CD4-positive, alpha-beta T cell treated with Interleukin-15 for 1 hour (primary cell): ENCODE results near the gene TIMP2.
"Not testable (repeated sequence)": the region's sequence is repeated elsewhere in the genome, so short reads cannot be mapped to it uniquely, and the experiment has no call there.

Experiments
- DNase-seq: peaks from one replicate; pipeline ENCODE4 v3.0.0-alpha.2; 2020

Gene TIMP2

DNA sequence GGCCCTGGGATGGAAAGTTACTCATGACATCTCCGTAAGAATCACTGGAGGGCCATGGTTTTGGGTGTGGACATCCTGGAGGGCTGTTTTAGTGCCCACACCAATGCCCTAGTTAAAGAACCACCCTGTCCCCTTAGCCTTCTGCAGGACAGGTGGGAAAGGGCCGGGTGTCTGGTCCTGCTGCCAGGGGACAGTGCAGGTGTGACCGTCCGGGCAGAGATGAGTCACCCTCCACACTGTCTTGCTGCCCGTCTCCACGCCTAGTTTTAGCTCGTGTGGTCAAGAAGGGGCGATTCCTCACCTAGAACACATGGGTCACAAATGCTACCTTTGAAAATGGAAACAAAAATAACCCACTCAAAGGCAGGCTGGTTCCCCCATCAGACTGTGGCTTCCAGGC lies 39.2 kb downstream of the TIMP2 start:
- no peak for DNase-seq

DNA sequence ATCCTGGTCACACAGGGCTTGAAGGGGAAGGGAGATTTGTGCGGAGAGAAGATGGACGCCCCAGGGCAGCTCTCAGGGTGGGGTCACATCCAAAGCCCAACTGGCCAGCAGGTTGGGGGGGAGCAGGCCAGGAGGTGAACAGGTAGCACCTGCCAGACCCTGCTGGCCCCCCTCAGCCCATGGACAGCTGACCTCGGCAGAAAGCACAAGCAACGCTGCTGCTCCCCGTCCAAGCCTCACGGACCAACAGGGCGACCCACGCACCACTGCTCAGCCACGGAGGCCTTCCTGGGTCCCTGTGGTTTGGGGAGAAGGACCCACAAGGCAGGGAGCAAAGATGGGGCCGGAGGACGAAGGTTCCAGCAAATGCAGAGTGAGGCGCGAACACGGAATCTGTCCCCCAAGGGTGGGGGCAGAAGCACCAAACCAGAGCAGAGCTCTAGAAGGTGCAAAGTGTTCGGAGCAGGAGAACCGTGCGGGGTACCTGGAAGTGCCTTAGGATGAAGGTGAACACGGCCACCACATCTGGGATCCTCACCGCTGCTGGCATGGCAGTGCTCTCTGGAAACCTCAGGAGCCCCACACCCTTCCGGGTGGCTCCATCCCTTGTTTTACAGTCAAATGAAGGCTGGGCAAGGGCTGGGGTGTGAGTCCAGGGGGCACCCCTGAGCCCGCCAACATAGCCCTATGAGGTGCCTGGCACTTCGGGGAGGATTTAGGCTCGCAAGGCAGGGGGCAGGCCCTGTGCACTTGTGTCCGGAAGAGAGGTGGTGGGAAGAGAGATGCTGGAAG lies 40.1 kb downstream of the TIMP2 start:
- no peak for DNase-seq

DNA sequence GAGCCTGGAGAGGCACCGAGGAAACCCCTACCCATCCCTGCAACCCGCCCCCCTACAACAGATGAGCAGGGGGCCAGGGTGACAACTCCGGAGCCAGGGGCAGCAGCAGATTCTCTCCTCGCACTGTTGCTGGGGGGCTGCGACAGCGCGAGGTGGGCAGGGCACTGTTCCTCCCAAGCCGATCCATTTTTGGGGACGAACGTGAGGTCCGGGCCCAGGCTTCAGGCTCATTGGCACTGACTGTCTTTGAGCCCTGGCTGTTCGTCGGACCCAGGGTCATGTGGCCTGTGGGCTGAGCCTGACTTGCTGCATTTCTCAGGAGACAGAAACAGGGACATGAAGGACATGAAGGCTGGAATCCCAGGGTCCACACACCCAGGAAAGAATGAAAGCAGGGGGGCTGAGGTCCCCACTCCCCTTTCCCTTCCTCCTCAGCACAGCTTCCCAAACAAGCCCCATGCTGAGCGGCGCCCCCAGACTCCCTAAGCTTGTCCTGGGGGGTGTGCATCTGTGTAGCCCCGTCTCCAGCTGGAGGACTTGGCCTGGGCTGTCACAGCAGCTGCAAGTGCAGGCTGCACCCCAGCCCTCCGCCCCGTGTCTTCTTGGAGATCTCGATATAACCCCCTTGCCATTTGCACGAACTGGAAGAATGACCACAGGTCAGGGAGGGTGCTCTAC lies 40.9 kb downstream of the TIMP2 start:
- DNase-seq, result no peak

DNA sequence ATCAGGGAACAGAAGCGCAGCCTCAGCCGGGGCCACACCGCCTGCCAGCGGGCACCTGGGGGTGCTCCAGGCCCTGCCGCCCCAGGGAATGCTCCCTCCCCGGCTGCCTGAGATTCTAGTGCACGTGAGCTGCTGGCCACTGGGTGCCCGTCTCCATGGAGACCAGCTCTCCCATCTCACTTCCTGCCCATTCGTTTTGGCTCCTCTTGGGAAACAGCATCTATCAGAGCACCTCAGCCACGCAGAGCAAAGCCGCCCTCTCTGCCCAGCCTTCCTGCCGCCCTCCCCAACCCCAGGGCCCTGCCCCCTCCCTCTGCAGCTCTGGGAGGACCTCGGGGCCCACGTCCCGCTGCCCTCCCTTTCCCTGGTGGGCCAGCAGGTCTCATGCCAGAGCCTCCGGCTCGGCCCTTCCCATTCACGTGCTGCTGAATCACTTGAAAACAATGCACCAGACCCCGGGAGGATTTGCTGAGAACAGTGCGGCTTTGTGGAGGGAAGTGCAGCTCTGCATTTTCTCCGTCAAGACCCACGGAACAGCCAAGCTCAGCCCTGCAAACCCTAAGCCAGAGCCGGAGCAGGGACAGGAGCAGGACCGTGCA lies 41.6 kb downstream of the TIMP2 start:
- peak; percentile 44 for DNase-seq

DNA sequence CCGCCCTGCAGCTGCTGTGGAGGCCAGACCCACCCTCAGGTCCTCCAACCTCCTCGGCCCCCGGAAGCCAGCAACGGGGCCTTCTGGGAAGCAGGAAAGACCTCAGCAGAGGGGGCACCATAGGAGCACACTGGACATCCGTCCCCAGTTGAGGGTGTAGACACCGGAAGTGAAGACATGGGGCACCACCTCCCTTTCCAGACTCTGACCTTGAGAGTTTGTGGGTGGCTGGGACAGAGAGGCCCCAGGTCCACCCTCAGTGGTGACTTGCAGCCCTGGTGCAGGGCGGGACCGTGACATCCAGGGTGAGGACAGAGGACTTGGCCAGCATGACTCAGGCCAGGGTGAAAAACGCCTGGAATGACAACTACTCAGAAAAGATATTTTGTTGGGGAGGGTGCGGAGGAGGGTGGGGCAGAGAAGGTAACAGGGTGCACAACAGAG lies 42.1 kb downstream of the TIMP2 start:
- peak; percentile 84 for DNase-seq

DNA sequence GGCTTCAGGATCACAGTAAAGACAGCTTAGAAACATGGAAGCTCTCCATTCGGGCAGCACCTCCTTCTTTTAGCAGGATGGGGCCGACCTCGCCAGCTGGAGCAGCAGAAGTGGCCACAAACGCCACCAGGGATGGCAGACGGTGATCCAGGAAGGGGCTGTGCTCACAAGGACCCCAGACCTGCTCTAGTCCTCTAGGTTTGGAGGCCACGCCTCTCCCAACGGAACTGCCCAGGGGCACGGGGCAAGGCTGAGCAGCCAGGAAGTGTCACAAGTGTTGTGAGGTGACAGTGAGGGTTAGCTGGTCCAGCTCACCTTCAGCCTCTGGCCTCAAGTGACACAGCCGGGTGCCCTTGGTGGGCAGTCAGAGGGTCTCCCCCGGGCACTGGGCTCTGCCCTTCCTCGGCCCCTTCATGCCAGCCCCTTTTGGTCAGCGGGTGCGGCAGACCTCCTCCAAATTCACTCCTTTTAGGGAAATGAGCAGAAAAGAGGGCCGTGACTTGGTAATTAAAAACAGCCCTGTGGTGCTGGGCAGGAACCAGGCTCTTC lies 42.6 kb downstream of the TIMP2 start:
- DNase-seq, result peak; percentile 41

DNA sequence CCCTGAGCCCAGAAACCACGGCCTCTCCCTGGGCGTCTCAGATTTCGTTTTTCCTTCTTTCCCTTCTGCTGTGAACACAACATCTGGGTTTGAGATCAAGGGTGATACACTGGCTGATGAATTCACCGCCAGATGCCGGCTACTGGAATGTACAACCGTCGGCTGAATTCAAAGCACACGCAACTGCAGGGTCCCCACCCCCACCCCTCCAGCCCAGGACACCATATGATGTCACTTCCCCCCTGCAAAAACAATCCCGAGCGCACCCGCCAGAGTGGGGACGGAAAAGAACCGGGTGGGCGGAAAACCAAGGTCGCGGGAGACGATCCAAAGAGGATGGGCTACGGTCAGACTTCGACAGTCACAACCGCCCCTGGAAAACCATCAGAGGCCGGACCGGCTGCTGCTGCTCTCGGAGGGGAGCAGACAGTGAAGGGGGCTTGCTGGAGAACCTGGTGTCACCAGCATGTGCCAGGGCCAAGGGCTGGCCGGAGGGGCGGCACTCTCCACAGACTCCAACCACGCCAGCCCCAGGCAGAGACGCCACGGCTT lies 45.5 kb downstream of the TIMP2 start:
- DNase-seq, result peak; percentile 51

DNA sequence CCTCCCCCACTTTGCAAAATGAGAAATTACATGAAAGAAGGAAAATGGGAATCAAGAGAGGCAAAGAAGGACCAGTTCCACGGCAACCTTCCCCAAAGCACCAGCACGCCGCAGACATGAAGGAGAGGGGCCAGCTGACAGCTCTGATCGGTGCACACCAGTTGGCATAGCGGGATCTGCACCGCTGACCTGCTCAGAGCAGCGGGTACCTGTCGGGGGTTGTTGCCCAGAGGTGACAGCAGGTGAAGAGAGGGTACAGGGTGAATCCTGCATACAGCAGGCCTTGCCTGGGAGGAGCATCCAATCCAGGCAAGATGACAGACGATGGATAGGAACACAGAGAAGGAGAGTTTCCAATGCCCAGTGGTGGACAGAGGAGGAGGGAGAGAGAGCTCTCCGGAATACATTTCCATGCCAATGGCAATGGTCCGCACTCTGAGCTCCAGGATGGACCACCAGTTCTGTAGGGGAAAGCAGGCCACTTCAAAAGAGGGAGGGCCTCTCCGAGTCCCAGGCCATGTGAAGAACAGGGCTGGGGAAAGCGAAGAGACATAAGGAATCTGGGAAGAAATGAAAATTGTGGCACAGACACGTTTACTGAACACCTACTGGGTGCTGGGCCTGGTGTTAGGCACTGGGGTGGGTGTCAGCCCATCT lies 46.2 kb downstream of the TIMP2 start:
- no peak for DNase-seq

DNA sequence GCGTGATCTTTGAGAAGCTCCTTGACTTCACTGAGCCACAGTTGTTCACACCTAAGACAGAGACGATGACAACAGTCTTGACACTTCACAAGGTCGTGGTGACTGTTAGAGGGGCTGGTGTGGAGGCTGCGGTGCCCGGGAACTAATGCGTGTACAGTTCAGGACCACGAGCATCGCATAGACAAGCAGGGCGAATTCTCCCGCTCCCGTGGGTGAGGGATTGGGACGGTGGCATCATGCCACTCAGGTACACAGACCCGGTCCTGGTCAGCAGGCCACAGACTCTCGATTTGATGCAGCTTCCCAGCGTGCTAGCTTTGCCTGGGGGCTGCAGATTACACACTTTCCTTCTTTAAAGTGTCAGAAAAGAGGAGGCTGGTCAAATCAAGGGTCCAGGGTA lies 46.9 kb downstream of the TIMP2 start:
- no peak for DNase-seq

DNA sequence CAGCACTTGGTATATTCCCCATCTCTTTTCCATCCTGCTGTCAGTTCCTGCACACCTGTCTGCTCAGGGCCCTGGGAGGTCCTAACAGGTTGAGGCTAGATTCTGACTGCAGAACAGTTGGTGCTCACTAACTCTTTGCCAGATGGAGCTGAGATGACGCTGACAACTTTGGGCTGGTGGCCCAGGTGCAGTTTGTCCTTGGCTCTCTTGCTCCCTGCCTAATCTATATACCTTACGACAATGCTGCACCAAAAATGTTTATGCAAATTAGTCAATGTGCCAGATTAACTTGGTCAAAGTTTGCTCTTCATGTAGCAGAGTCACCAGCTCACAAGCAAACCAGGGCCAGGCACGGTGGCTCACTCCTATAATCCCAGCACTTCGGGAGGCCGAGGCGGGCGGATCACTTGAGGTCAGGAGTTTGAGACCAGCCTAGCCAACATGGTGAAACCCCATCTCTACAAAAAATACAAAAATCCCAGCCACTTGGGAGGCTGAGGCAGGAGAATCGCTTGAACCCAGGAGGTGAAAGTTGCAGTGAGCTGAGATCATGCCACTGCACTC lies 48.2 kb downstream of the TIMP2 start:
- DNase-seq, result not testable (repeated sequence)

DNA sequence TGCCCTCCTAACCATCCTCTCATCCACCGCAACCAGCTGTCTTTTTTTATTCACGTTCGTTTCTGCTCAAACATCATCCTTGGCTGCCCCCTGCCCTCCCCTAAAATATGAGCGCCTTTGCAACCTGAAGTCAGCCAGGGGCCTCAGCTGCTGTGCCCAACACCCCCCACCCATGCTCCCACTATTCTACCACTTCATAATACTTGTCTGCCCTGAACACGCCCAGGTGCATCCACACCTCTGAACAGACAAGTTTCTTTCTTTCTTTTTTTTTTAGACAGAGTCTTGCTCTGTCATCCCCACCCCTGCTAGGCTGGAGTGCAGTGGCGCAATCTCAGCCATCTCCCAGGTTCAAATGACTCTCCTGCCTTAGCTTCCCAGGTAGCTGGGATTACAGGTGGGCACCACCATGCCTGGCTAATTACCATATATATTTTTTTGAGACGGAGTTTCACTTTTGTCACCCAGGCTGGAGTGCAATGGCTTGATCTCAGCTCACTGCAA lies 49.0 kb downstream of the TIMP2 start:
- DNase-seq, result no peak

DNA sequence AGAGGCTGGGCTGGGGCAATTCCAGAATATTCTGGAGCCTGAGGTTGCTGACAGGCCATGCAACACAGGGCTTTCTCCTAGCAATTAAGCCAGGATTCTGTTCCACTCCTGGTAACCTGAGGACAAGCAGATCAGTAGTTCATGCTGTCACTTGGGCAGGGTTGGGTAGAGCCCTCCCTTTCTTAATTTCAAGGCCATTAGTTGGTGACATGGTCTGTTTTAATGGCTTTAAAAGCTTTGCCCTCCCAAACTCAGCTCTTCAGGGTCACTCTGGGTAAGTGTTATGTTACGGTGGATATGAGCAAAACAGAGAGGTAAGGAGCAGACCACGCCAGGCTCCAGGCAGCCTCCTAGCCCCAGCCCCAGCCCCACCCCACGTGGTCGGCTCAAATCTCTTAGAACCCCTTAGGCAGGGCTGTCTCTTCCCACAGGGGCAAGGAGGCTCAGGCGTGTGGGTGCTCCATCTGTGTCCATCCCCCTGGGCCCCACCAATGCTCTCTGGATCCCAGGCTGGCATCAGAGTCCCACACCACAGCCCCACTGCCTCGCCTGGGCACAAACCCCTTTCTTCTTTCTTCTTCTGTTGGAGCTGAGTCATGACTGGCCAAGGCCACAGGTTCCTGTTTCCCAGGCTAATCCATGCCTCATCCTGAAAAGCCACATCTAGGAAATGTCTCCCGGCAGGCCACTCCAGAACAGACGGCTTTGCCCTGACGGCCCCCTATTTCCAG lies 49.7 kb downstream of the TIMP2 start:
- no peak for DNase-seq

DNA sequence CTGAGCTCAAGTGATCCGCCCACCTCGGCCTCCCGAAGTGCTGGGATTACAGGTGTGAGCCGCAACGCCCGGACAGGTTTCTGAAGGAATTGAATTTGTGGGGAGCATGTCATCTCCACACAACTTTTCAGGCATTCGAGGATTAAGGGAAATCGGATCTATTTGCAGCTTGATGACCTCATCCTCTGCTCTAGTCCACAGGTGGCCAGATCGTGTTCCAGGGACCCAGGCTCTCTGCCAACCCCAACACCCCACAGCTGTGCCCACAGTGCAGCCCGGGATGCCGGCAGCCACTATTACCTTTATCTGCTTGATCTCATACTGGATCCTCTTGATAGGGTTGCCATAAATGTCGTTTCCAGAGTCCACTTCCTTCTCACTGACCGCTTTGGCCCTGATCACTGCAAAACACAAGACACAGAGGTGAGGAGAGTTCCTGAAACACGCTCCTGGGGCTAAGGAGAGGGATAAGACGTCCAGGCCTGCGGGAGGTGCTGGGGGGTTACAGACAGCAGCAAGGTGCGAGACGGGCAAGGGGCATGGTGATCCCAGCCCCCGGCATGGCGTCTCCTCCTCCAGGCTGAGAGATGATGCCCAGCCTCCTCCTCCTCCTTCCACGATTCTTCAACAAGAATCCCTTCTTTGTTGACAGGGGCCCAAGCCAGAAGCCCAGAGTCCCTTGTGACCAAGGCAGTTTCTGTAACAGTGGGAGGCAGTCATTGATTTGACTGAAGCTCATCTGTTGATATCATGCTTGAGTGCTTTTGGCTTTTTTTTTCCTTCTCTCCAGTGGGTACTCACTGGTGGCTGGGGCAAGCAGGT lies 51.5 kb downstream of the TIMP2 start:
- DNase-seq, result no peak

DNA sequence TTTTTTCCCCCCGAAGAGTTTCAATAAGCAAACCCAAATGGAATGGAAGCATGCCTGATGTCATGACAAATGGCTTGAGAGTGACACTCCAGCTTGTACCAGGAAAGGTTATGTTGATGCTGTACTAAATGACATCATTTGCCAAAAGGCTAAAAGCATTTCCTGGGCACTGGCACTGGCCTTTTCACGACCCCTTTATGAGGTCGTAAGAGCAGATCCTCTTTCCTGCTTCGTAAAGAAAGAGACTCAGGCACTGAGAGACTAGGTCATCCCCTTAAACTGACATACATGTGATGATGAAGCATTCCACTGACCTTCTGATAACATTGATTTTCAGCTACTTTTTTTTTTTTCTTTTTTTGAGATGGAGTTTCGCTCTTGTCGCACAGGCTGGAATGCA lies 52.7 kb downstream of the TIMP2 start:
- DNase-seq, result no peak

DNA sequence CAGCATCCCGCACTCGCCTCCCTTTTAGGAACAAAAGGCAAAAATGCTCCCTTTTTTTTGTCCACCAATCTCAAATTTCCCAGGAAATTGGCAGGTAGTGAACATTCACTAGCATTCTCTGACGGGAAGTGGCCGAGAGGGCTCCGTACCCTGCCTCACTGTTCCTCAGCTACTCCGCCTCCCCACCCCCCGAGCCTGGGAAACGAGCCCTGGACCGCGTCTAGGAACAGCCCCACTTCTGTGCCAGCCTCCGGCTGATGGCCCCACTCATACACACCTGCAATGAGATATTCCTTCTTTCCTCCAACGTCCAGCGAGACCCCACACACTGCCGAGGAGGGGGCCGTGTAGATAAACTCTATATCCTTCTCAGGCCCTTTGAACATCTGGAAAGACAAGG lies 54.6 kb downstream of the TIMP2 start:
- no peak for DNase-seq

DNA sequence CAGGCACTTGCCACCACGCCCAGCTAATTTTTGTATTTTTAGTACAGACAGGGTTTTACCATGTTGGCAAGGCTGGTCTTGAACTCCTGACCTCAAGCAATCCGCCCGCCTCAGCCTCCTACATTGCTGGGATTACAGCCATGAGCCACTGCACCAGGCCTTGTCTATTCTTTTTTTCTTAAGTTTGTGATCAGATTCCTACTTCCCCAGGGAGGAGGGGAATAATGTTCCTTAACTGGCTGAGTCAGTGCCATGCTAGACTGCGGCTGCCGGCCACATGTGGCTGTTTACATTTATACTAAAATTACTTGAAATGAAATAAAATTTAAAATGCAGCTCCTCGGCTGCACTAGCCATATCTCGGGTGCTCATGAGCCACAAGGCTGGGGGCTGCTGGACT lies 56.8 kb downstream of the TIMP2 start:
- DNase-seq, result no peak

DNA sequence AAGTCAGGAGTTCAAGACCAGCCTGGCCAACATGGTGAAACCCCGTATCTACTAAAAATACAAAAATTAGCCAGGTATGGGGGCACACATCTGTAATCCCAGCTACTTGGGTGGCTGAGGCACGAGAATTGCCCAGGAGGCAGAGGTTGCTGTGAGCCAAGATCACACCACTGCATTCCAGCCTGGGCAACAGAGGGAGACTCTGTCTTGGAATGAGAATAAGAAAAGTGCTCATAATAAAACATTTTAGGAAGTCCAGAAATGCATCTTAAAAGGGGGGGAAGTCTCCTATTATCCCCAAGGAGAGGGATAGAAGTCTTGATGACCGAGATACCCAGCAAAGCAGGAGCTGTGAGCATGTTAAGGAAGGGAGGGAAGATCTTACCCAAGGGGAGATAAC lies 58.1 kb downstream of the TIMP2 start:
- DNase-seq, result not testable (repeated sequence)

DNA sequence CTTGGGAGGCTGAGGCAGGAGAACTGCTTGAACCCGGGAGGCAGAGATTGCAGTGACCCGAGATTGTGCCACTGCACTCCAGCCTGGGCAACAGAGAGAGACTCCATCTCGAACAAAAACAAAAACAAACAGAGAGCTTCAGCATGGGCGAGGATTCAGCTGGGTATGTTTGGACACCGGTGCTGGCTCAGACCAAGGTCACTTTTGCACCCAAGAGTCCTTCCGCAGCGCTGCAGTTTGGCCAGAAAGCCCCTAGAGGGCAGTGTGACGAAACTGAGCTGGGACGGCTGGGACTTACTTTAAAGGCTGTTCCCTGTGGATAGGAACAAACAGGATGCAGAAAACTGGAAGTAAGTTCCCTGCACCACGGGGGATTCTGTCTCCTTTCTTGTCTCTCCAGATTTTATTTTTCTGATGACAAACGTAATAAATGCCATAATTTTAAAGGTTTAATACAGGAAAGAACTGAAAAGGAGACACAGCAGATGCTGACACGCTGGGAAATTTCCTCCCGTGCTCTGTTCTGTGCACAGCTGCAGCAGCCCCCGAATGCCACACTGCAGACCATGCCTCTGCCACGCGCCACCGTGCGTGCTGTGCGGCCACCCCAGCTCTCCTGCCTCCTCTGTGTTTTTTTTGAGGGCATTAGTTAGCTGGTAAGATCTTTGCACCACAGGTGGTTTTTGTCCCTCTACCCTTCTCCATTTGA lies 59.4 kb downstream of the TIMP2 start:
- DNase-seq, result peak; percentile 66

DNA sequence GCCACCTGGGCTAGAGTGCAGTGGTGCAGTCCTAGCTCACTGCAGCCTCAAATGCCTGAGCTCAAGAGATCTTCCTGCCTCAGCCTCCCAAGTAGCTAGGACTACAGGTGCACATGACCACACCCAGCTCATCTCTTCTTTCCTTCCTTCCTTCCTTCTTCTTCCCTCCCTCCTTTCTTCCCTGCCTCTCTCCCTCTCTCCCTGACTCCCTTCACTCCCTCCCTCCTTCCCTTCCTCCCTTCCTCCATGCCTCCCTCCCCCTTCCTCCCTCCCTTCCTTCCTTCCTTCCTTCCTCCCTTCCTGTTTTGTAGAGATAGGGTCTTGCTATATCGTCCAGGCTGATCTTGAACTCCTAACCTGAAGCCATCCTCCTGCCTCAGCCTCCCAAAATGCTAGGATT lies 61.1 kb downstream of the TIMP2 start:
- DNase-seq, result no peak
